HG03139 (cell line): ENCODE results near the gene BAG5.
A peak's percentile ranks its signal among the peaks of the same experiment; 100 is the strongest.

Source experiments
- ATAC-seq: cut with Tn5 transposase; IDR thresholded peaks from one replicate; pipeline ENCODE4 v1.9.1; 2021; ENCODE audit not compliant: unreplicated experiment

Gene BAG5

GRCh38 chr14:103563844-103564505, 1.5 kb upstream of the BAG5 start:
- no peak for ATAC-seq

GRCh38 chr14:103563226-103563620, 766 bp upstream of the BAG5 start:
- no peak for ATAC-seq

GRCh38 chr14:103562179-103562428, 353 bp downstream of the BAG5 start:
- peak; percentile 32 for ATAC-seq

- ATAC-seq = peak; percentile 32
Observed at GRCh38 chr14:103561381-103562178, 877 bp downstream of the BAG5 start.

- no peak for ATAC-seq
Observed at GRCh38 chr14:103560691-103561090, 1.8 kb downstream of the BAG5 start.

- ATAC-seq = no peak
Observed at GRCh38 chr14:103559766-103560165, 2.7 kb downstream of the BAG5 start.

- no peak for ATAC-seq
Observed at GRCh38 chr14:103558071-103558882, 4.2 kb downstream of the BAG5 start.

- ATAC-seq = no peak
Observed at GRCh38 chr14:103556946-103557758, 5.3 kb downstream of the BAG5 start.

- no peak for ATAC-seq
Observed at GRCh38 chr14:103555559-103556337, 6.7 kb downstream of the BAG5 start.

GRCh38 chr14:103552846-103553210, 9.6 kb downstream of the BAG5 start:
- no peak for ATAC-seq

GRCh38 chr14:103552011-103552845, 10.2 kb downstream of the BAG5 start:
- ATAC-seq = no peak

- ATAC-seq = no peak
Observed at GRCh38 chr14:103551338-103551762, 11.1 kb downstream of the BAG5 start.

GRCh38 chr14:103550451-103551337, 11.8 kb downstream of the BAG5 start:
- ATAC-seq = no peak

- no peak for ATAC-seq
Observed at GRCh38 chr14:103549361-103550311, 12.8 kb downstream of the BAG5 start.

- no peak for ATAC-seq
Observed at GRCh38 chr14:103548463-103549351, 13.8 kb downstream of the BAG5 start.

- ATAC-seq = no peak
Observed at GRCh38 chr14:103547941-103548462, 14.5 kb downstream of the BAG5 start.
